HepG2 (cell line): ENCODE measurements around the gene ATP6V0E1. TPM values are rescaled to one million over a fixed set of nuclear protein-coding genes. Genes with fewer than 3 reads are reported as not detected.

Experiments used
- CBFB ChIP-seq: sonication (generic); formaldehyde crosslinking; IDR thresholded peaks from 2 replicates; pipeline ENCODE4 v1.4.0; 2020; ENCODE audit warnings: missing genetic modification reagents
- EED ChIP-seq: sonication (generic); formaldehyde crosslinking; IDR thresholded peaks from 2 replicates; pipeline ENCODE4 v1.5.0; 2020; ENCODE audit warnings: mild to moderate bottlenecking, missing genetic modification reagents
- JDP2 ChIP-seq: sonication (generic); formaldehyde crosslinking; IDR thresholded peaks from 2 replicates; pipeline ENCODE4 v1.8.1; 2022; ENCODE audit warnings: missing genetic modification reagents, borderline replicate concordance
- MAFK ChIP-seq, 2 experiments: IDR thresholded peaks in 1 of 2; conservative IDR thresholded peaks in 1 of 2; 2 replicates each; pipeline ENCODE4 v1.6.1; 2011; ENCODE audit warnings: improper control_type of control experiment in 2 of 2, low read length in 2 of 2
- MED8 ChIP-seq: sonication (generic); formaldehyde crosslinking; IDR thresholded peaks from 2 replicates; pipeline ENCODE4 v1.8.1; 2023; ENCODE audit warnings: mild to moderate bottlenecking, missing genetic modification reagents; ENCODE audit not compliant: insufficient replicate concordance
- NFKB2 ChIP-seq: sonication (generic); formaldehyde crosslinking; IDR thresholded peaks from 2 replicates; pipeline ENCODE4 v1.4.0; 2020; ENCODE audit warnings: missing genetic modification reagents, borderline replicate concordance
- REPIN1 ChIP-seq: sonication (generic); formaldehyde crosslinking; IDR thresholded peaks from 2 replicates; pipeline ENCODE4 v1.8.0; 2022; ENCODE audit warnings: missing genetic modification reagents, low read depth, mild to moderate bottlenecking, borderline replicate concordance
- RFX3 ChIP-seq: IDR thresholded peaks from 2 replicates; pipeline ENCODE4 v1.6.1; 2016; ENCODE audit warnings: missing biosample characterization, missing genetic modification reagents
- RFX5 ChIP-seq: IDR thresholded peaks from 2 replicates; pipeline ENCODE4 v1.6.1; 2011; ENCODE audit warnings: low read depth, low read length, improper control_type of control experiment
- ZNF124 ChIP-seq: sonication (generic); formaldehyde crosslinking; IDR thresholded peaks from 2 replicates; pipeline ENCODE4 v1.4.0; 2020; ENCODE audit warnings: missing genetic modification reagents
- ZNF260 ChIP-seq: sonication (generic); formaldehyde crosslinking; IDR thresholded peaks from 2 replicates; pipeline ENCODE4 v1.4.0; 2020; ENCODE audit warnings: missing genetic modification reagents, low read depth, mild to moderate bottlenecking, borderline replicate concordance
- ZNF263 ChIP-seq: sonication (generic); formaldehyde crosslinking; IDR thresholded peaks from 2 replicates; pipeline ENCODE4 v1.4.0; 2020; ENCODE audit warnings: missing genetic modification reagents
- ZNF557 ChIP-seq: sonication (generic); formaldehyde crosslinking; IDR thresholded peaks from 2 replicates; pipeline ENCODE4 v1.4.0; 2020; ENCODE audit warnings: missing genetic modification reagents
- ZNF660 ChIP-seq: sonication (generic); formaldehyde crosslinking; IDR thresholded peaks from 2 replicates; pipeline ENCODE4 v1.5.1; 2020; ENCODE audit warnings: mild to moderate bottlenecking, low read depth, missing genetic modification reagents, borderline replicate concordance
- polyA plus RNA-seq, 8 experiments: library from polyadenylated mRNA; depleted of rRNA in 3 of 8; stranded (reverse) in 7 of 8; unstranded in 1 of 8; fragments of >200 nt; fragmentation: Illumina TruSeq in 4 of 8; extraction: Trizol in 4 of 8; gene quantifications; 2 replicates each; pipeline versions ENCODE4 v1.2.1 to v1.2.3, GENCODE V29; 2011 to 2016; ENCODE audit warnings: low read depth in 4 of 8, missing spikeins in 1 of 8, mixed read lengths in 1 of 8; ENCODE audit not compliant: insufficient read depth in 1 of 8
- total RNA-seq, 5 experiments: library from RNA; depleted of rRNA; stranded (reverse); fragments of >200 nt; fragmentation: Illumina TruSeq; extraction: Trizol; gene quantifications; 2 replicates each; pipeline ENCODE4 v1.2.3, GENCODE V29; 2016; ENCODE audit warnings: low read depth in 1 of 5
- TF ChIP-seq, protein P1 (sequence below): IDR thresholded peaks from 2 replicates; pipeline ENCODE4 v1.6.1; 2016; ENCODE audit warnings: missing biosample characterization, missing genetic modification reagents, low read depth
- TF ChIP-seq, protein P2 (sequence below): sonication (generic); formaldehyde crosslinking; conservative IDR thresholded peaks from 2 replicates; pipeline ENCODE4 v1.4.0; 2020; ENCODE audit warnings: missing genetic modification reagents
- TF ChIP-seq, protein P3 (sequence below): sonication (generic); formaldehyde crosslinking; IDR thresholded peaks from 2 replicates; pipeline ENCODE4 v1.4.0; 2020; ENCODE audit warnings: missing genetic modification reagents, borderline replicate concordance

Gene ATP6V0E1
- total and polyA plus RNA-seq, 2 of the 13 experiments (the other 11 are each of a cell fraction or from before 2014, with no cell fraction given) = 143 to 215 TPM

DNA sequence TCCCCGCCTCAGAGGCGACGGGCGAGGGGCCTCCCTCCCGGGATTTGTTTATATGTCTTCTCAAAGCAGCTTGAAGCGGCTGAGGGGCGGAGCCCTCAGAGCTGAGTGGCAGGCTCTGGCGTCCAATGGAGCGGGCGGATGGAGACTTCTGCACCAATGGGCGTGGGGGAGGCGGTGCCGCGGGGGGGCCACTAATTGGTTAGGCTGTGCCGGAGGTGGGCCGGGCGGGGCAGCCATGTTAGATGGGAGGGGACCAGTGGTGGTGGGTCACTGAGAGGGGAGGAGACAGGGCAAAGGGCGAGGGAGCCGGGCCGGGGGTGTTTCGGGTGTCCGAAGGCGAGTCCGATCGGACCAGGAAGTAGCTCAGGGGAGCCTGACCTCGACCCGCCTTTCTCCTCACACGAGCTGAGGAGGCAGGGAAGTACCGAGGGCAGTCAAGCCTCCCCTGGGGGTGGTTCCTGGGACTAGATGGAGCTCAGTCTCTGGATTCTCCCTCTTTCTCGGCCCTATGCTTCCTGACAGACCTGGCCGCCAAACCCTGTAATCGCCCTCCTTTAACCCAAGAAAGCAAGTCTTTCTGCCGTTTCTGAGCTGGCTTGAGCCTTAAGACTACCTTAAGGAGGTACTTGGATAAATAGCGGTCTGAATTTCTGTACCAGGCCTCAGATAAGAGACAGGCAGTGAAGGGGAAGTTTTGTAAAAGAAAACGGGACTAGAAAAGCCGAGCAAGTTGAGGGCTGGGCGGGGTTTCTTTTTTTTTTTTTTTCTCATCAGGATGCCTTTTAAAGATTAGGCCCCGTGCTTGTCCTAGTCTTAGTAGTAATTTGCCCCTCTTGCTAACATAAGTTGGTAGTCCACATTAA lies 73.7 kb downstream of the ATP6V0E1 start (continued):
- no peak for TF ChIP-seq RFX3 (CRISPR knock-in tag)
- TF ChIP-seq NFKB2 = peak; percentile 70; the same call in 1 of the 2 replicates
- TF ChIP-seq CBFB (CRISPR knock-in tag) = no peak
- peak; percentile 67; the same call in 1 of the 2 replicates for TF ChIP-seq ZNF557
- TF ChIP-seq MED8 (CRISPR knock-in tag) = no peak
- TF ChIP-seq ZNF263 (CRISPR knock-in tag) = no peak
- TF ChIP-seq MAFK (conservative IDR thresholded peaks at IDR 0.05 in 1 of 2, IDR thresholded peaks at IDR 0.05 in 1 of 2; ENCODE audit: low read length in 2 of 2) = no peak
- TF ChIP-seq, protein P1, sequence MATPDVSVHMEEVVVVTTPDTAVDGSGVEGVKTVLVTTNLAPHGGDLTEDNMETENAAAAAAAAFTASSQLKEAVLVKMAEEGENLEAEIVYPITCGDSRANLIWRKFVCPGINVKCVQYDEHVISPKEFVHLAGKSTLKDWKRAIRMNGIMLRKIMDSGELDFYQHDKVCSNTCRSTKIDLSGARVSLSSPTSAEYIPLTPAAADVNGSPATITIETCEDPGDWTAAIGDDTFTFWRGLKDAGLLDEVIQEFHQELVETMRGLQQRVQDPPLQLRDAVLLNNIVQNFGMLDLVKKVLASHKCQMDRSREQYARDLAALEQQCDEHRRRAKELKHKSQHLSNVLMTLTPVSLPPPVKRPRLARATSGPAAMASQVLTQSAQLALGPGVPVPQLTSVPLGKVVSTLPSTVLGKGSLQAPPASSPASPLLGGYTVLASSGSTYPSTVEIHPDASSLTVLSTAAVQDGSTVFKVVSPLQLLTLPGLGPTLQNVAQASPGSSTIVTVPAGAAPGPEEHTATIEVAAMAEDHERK (CRISPR knock-in tag) = no peak
- no peak for TF ChIP-seq RFX5
- no peak for TF ChIP-seq ZNF260 (CRISPR knock-in tag)
- TF ChIP-seq, protein P2, sequence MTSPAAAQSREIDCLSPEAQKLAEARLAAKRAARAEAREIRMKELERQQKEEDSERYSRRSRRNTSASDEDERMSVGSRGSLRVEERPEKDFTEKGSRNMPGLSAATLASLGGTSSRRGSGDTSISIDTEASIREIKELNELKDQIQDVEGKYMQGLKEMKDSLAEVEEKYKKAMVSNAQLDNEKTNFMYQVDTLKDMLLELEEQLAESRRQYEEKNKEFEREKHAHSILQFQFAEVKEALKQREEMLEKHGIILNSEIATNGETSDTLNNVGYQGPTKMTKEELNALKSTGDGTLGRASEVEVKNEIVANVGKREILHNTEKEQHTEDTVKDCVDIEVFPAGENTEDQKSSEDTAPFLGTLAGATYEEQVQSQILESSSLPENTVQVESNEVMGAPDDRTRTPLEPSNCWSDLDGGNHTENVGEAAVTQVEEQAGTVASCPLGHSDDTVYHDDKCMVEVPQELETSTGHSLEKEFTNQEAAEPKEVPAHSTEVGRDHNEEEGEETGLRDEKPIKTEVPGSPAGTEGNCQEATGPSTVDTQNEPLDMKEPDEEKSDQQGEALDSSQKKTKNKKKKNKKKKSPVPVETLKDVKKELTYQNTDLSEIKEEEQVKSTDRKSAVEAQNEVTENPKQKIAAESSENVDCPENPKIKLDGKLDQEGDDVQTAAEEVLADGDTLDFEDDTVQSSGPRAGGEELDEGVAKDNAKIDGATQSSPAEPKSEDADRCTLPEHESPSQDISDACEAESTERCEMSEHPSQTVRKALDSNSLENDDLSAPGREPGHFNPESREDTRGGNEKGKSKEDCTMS (CRISPR knock-in tag) = no peak
- no peak for TF ChIP-seq JDP2
- TF ChIP-seq REPIN1 (CRISPR knock-in tag) = no peak
- TF ChIP-seq EED = 0 out of 2 replicates have a peak, but pooled peaks have one; percentile 33
- TF ChIP-seq, protein P3, sequence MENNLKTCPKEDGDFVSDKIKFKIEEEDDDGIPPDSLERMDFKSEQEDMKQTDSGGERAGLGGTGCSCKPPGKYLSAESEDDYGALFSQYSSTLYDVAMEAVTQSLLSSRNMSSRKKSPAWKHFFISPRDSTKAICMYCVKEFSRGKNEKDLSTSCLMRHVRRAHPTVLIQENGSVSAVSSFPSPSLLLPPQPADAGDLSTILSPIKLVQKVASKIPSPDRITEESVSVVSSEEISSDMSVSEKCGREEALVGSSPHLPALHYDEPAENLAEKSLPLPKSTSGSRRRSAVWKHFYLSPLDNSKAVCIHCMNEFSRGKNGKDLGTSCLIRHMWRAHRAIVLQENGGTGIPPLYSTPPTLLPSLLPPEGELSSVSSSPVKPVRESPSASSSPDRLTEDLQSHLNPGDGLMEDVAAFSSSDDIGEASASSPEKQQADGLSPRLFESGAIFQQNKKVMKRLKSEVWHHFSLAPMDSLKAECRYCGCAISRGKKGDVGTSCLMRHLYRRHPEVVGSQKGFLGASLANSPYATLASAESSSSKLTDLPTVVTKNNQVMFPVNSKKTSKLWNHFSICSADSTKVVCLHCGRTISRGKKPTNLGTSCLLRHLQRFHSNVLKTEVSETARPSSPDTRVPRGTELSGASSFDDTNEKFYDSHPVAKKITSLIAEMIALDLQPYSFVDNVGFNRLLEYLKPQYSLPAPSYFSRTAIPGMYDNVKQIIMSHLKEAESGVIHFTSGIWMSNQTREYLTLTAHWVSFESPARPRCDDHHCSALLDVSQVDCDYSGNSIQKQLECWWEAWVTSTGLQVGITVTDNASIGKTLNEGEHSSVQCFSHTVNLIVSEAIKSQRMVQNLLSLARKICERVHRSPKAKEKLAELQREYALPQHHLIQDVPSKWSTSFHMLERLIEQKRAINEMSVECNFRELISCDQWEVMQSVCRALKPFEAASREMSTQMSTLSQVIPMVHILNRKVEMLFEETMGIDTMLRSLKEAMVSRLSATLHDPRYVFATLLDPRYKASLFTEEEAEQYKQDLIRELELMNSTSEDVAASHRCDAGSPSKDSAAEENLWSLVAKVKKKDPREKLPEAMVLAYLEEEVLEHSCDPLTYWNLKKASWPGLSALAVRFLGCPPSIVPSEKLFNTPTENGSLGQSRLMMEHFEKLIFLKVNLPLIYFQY = peak; percentile 77; the same call in 1 of the 2 replicates
- TF ChIP-seq ZNF660 (CRISPR knock-in tag) = no peak
- no peak for TF ChIP-seq ZNF124 (CRISPR knock-in tag)
